GM19023 (cell line): ENCODE data around the gene SERPINA5.
"Not testable (repeated sequence)": the region's sequence is repeated elsewhere in the genome, so short reads cannot be mapped to it uniquely, and the experiment has no call there.

Experiments used
- ATAC-seq: cut with Tn5 transposase; IDR thresholded peaks from one replicate; pipeline ENCODE4 v1.9.1; 2021; ENCODE audit warnings: mild to moderate bottlenecking, moderate library complexity; ENCODE audit not compliant: unreplicated experiment

The SERPINA5 gene

DNA sequence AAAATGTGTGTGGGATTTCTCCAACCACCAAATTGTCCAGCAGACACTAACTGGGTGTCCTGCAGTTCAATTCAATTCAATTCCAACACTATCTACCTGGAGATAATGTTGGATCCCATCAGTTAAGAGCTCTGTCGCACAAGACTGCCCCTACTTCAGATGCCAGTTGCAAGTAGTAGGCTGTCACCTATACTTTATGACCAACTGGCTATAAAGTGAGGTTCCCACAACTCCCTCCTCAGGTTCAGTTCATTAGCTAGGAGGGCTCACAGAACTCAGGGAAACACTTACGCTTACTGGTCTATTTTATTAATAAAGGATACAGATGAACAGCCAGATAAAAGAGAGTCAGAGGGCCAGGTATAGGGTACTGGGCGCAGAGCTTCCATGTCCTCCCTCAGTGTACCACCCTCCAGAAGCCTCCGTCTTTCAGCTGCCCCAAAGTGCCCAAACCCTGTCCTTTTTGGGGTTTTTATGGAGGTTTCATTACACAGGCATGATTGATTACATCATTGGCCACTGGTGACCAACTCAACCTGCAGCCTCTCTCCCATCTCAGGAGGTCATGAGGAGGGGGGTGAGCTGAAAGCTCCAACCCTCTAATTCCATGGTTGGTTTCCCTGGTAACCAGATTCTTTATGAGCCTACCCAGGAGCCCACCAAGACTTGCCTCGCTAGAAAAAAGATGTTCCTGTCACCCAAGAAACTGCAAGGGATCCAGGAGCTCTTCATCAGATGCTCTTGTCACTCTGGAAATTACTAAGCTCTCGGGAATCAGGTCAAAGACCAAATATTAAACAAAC lies 7.5 kb upstream of the SERPINA5 start:
- ATAC-seq = no peak

DNA sequence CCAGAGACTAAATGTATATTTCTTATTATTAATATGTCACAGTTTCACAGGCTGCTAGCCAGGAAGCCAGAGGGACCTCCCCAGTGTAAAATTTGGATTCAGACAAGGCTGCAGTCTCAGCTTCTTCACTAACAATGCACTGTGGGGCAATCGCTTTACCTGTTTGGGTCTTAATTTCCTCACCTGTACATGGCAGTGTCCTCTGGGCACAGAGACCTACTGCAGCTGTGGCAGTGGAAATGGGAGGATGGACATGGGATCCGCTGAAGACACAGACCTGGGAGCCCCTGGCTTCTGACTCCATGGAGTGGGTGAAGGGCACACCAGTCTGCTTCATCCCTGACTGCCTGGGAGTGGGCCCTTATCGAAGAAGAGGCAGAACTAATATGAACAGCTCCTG lies 6.9 kb upstream of the SERPINA5 start:
- ATAC-seq = no peak

DNA sequence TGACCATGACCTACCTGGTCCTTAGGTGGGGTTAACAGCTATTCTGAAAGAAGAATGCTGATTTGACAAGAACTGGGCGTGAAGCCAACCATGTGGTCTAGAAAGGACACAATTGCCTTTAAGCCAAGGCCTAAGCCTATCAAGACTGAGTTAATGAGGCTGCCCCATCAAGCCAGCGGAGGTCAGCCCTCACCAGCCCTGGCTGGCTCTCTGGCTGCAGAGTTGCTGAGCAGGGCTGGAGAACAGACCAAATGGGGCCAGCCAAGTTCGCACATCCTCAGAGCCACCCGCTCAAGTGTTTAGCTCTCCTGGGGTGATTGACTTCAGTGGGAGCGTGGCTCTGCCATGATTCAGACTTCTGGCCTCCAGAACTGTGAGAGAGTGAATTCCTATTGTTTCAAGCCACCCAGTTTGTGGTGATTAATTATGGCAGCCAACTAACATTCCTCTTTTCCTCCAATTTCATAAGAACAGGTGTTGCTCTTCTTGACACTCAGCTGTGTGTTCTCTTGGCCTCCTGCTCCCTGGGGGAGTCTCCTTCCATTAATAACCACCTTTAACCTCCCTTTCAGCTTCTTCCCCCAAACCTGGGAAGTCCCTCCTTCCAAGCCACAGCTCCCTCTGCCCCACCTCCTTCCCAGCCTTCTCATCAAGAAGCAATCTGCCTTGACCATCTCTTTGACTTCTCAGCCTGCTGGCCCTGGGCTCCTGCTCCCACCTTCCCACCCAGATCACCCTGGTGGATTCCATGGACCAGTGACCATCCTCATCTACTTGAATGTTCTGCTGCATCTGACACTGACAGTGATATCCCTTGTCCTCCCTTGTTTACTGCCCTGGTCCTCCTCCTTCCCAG lies 5.3 kb upstream of the SERPINA5 start:
- no peak for ATAC-seq

- ATAC-seq = not testable (repeated sequence)
Observed at GRCh38 chr14:94577472-94577871, 3.8 kb upstream of the SERPINA5 start.

GRCh38 chr14:94578712-94579111 lies 2.5 kb upstream of the SERPINA5 start:
- ATAC-seq = no peak

- ATAC-seq = no peak
Observed at GRCh38 chr14:94582199-94582750, 1.0 kb downstream of the SERPINA5 start.

- ATAC-seq = no peak
Observed at GRCh38 chr14:94582851-94583250, 1.6 kb downstream of the SERPINA5 start.

DNA sequence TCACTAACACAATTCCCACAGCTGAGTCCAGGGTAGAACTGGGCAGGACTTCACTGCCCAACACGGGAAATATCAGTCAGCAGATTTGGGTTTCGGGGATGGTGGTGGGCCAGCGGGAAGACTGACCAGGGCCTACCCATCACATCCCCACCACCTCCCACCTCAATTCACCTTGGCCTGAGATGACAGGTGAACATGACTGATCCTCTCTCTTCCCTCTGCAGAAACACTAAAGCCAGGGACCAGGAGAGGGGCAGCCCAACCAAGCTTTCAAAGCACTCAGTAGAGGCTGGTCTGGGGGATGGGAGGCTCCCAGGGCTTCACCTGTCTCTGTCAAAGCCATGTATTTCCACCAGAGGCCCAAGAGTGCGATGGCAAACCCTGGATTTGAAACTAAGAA lies 2.3 kb downstream of the SERPINA5 start:
- no peak for ATAC-seq

DNA sequence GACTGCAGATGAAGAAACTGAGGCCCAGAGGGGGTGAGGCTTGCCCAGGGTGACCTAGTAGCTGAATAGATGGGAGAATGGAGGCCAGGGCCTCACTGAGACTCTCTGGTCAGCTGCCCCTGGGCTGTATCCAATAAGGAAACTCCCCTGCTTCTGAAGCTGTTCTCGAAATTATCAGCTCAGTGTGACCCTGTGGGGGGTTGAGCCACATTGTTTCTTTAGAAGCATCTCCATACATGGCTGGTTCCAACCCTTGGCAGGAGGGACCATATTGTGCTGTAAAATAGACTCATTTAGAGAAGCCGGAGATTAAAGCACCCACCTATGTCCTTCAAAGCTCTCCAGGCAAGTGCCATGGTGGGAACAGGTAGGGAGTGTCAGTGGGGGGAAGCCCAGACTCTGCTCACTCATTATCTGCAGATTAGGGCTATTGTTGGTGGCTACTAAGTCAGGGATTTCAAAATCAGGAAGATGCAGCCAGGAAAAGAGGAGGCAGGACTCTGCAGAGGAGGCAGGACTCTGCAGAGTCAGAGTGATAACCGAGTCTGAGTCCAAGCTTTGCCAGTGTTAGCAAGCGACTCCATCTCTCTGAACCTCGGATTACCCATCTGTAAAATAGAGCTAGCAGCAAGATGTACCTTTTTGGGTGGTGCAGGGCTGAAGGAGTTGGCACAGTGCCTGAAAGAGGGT lies 3.5 kb downstream of the SERPINA5 start:
- no peak for ATAC-seq

DNA sequence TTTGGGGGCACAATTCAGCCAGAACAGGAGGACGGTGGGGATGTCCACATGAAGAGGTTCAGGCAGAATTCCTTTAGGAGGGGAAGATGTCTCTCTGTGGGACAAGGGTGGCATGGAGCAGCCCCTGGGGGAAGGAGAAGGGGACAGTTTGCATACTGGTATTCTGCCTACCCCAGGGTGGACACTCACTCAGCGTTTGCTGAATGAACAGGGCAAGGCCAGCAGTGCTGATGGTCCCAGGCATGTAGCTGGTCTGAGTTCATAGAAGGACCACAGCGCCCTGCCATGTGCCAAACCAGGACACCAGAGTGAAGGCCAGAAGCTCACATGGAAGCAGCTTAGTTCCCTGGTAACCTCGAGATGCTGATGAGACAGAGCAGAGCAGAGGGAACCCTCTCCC lies 5.4 kb downstream of the SERPINA5 start:
- no peak for ATAC-seq

DNA sequence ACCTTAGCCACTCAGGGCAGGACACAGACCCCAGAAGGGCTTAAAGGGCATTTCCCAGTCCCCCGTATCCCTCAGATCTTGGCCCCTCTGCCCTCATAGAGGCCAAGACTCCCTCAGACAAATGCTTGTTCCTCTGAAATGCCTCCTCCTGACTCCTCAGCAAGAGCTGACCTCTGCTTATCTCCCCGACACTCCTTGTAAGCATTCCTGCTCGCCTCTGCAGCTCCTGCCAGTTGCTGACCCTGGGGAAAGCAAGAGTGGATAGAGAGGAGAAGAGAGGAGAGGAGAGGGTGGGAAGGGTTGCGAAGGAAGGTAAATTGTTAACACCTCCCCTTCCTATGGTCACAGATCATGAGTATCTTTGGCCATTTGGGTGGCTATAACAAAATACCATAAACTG lies 7.1 kb downstream of the SERPINA5 start:
- no peak for ATAC-seq

DNA sequence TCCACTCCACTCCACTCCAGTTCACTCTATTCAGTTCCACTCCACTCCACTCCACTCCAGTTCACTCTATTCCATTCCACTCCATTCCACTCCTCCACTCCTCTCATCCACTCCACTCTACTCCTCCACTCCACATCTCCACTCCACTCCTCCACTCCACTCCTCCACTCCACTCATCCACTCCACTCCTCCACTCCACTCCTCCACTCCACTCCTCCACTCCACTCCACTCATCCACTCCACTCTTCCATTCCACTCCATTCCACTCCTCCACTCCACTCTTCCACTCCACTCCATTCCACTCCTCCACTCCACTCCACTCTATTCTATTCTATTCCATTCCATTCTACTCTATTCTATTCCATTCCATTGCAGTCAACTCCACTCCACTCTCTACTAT lies 9.8 kb downstream of the SERPINA5 start:
- no peak for ATAC-seq

- no peak for ATAC-seq
Observed at GRCh38 chr14:94591871-94592270, 10.6 kb downstream of the SERPINA5 start.

GRCh38 chr14:94592457-94592856 lies 11.2 kb downstream of the SERPINA5 start:
- no peak for ATAC-seq

DNA sequence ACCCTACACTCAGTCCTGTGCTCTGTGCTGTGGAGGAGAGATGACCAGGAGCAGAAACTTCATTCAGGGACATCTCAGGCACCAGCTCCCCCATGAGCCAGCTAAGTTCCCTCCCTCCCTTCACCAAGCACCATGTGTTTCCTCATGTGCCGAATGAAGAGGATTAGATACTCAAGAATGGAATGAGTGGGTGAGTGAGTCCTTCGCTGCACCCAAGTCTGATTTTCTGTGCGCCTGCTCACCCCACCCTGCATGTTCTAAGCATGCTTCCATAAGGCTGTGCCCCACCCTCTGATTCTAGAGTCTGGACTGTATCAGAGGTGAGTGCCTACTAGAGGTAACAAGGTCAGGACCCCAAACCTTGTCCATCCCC lies 12.1 kb downstream of the SERPINA5 start:
- ATAC-seq = no peak

DNA sequence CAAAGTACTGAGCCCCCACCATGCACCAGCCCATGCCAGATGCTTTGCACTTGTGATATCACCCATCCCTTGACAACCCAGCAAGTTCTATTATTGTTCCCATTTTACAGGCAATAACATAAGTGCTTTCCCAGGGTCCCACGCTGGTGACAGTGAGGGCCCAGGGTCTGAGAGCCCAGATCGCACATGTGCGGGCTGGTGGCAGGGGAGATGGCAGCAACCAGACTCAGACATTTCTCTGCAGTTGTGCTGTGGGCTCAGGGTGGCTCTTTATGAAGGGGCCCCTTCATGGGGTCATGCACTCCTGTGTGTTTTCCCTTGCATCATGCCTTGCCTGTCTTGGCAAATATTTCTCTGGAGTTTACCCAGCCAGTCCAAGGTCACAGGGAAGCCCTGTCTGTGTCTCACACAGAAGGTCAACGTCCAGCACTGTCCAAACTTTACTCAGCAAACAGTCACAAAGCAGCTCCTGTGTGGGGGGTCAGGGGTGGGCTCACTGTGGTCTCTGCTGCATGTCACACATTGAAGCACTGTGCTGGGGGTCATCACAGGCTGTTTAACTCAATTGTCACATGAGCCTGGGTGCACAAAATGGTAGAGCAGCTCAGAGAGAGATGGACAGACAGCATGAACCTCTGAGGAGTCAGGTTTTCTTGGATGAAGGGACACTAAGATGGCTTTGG lies 12.7 kb downstream of the SERPINA5 start:
- ATAC-seq = no peak

- no peak for ATAC-seq
Observed at GRCh38 chr14:94594441-94594840, 13.2 kb downstream of the SERPINA5 start.

DNA sequence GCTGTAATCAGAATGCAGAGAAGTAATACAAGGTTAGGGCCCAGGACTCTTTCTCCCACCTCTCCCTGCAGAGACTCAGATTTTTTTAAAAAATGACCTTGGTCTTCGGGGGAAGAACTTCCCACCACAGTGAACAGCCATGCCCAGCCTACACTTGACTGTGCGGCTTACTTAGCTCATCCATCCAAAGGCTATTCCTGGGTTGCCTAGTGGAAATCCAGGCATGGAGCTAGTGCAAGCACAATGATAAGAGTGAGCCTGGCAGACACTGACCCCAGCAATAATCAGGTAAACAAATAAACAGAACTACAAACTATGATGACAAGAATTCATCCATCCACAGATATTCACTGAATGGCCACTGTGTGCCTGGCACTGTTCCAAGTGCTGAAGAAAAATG lies 14.7 kb downstream of the SERPINA5 start:
- ATAC-seq = no peak

DNA sequence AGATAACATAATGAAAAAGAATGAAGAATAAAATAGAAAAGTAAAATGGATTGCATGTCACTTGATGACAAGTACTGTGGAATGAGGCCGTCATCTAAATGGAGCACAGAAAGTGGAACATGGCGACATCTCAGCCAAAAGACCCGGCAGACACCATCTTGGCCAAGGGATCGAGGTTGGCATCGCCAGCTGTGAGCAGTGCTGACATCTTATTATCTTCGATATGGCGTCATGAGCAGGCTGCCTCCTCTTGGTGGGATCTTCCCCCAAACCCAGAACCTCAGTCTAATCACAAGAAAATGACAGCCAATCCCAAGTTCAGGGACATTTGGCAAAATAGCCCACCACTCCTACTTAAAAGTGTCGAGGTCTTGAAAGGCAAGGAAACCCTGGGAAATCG lies 15.1 kb downstream of the SERPINA5 start:
- no peak for ATAC-seq

GRCh38 chr14:94597788-94598187 lies 16.6 kb downstream of the SERPINA5 start:
- ATAC-seq = no peak

GRCh38 chr14:94598506-94598815 lies 17.2 kb downstream of the SERPINA5 start:
- no peak for ATAC-seq
